GM13976 (cell line): ENCODE measurements around the gene GHDC.

Experiments used
- DNase-seq: peaks from one replicate; pipeline ENCODE4 v3.0.0; 2012; ENCODE audit warnings: low spot score
- in situ Hi-C: fragments of 300-500 bp; cut with MboI; formaldehyde crosslinking; loops from one replicate; pipeline ENCODE4 v1.12.0; 2022; ENCODE audit warnings: low sequenced_read_pairs, mixed read lengths, inconsistent platforms; ENCODE audit not compliant: unreplicated experiment
- TF ChIP-seq, protein P1 (sequence below): IDR thresholded peaks from 2 replicates; pipeline ENCODE4 v1.5.1; 2012; ENCODE audit warnings: borderline replicate concordance, mild to moderate bottlenecking; ENCODE audit not compliant: insufficient read depth; ENCODE audit errors: extremely low read depth, missing control alignments, control extremely low read depth

Gene GHDC

DNA sequence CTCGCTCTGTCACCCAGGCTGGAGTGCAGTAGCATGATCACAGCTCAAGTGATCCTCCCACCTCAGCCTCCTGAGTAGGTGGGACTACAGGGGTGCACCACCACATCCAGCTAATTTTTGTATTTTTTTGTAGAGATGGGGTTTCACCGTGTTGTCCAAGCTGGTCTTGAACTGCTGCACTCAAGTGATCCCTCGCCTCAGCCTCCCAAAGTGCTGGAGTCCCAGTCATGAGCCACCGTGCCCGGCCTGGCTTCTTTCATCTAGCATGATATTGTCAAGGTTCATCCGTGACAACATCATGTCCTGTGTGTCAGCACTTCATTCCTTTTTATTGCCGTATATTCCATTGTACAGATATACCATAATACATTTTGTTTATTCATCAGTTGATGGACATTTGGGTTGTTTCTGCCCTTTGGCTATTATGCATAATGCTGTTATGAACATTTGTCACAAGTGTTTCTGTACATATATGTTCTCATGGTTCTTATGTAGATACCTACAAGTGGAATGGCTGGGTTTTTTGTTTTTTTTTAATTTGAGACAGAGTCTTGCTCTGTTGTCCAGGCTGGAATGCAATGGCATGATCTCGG lies 3.4 kb upstream of the GHDC start:
- in situ Hi-C loops = loop anchor here (25.0 kb wide), 1 partner anchor 215 kb away; the partner anchor contains the start of gene CAVIN1
- TF ChIP-seq, protein P1, sequence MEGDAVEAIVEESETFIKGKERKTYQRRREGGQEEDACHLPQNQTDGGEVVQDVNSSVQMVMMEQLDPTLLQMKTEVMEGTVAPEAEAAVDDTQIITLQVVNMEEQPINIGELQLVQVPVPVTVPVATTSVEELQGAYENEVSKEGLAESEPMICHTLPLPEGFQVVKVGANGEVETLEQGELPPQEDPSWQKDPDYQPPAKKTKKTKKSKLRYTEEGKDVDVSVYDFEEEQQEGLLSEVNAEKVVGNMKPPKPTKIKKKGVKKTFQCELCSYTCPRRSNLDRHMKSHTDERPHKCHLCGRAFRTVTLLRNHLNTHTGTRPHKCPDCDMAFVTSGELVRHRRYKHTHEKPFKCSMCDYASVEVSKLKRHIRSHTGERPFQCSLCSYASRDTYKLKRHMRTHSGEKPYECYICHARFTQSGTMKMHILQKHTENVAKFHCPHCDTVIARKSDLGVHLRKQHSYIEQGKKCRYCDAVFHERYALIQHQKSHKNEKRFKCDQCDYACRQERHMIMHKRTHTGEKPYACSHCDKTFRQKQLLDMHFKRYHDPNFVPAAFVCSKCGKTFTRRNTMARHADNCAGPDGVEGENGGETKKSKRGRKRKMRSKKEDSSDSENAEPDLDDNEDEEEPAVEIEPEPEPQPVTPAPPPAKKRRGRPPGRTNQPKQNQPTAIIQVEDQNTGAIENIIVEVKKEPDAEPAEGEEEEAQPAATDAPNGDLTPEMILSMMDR = no peak
- no peak for DNase-seq

DNA sequence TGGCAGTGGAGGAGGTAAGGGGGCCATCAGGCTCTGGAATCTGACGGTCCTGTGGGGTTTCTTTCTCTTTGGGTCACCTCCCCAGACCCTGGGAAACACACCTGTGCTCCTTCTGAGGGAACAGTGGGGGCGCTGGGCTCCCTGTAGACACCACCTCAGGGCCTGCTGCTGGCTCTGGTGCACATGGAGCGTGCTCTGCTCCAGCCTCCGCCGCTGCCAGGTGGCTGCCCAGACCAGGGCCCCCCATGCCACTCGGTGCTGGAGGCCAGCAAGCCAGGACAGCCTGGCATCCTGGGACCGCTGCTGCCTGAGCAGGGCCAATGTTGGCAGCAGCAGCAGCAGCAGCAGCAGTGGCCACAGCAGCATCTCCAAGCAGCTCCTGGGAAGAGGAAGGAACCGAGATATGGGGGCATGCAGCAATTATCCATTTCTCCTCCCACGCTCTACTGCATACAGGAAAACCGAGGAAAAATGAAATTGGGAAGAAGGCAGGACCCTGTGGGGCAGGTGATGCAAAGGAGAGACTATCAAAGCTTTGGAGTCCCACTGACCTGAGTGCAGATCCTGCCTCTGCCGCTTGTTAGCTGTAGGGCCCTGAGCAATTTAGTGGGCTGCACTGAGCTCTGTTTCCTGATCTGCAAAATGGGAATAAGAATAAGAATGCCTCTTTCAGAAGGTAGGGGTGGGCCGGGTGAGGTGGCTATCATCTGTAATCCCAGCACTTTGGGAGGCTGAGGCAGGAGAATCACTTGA lies 902 bp downstream of the GHDC start:
- in situ Hi-C loops = loop anchor here (25.0 kb wide), 1 partner anchor 219 kb away; the partner anchor contains the start of gene CAVIN1
- no peak for DNase-seq
- TF ChIP-seq, protein P1 = no peak

DNA sequence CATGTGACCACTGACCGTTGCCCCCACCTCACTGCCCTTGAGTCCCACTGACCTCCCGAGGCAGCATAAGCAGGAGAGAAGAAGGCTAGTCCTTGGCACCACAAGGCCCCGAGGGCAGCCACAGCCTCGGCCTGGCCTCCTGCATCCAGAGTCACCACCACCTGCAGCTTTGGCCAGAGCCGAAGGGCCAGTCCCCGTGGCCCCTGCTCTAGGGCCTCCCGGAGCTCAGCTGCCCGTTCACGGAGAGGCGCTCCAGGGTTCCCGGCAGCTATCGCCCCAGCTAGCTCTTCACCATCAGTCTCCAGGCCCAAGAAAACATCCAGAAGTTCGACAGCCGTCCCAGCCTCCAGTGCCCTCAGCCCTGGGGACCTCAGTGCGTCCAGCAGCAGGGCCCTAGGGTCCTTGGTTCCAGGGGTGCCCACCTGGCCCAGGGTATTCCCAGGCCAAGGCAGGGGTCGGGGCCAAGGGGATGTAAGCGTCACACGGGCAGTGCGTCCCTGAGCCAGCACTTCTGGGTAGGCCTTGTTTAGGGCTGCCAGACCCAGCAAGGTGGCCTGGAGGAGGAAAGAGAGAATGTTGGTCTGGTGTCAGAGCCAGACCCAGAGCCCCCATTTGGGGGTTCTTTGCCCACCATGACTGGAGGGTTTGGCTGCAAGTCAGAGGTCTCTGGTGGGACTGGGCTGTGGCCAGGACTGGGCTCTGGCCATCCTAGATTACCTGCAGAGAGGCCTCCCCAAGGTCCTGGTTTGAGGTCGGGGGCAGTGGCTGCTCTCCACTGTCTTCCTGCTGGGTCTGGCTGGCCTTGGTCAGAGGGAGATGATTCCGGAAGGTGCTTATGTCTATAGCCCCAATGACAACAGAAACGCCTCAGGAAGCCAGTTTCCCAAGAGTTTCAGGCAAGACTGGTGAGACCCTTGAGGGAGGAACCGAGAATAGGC lies 1.8 kb downstream of the GHDC start:
- no peak for DNase-seq
- in situ Hi-C loops = loop anchor here (25.0 kb wide), 1 partner anchor 220 kb away; the partner anchor contains the start of gene CAVIN1
- TF ChIP-seq, protein P1 = no peak

DNA sequence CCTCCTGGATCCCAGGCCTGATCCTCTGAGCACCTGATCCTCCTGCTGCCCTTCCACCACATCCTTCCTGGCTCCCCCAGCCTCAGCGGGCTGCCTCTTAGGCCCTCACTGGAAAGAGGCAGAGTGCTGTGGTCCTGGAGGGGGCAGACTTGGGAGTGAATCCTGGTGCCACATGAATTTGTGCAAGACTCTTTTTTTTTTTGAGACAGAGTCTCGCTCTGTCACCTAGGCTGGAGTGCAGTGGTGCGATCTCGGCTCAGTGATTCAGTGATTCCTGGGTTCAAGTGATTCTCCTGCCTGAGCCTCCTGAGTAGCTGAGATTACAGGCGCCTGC lies 3.1 kb downstream of the GHDC start:
- DNase-seq = no peak
- TF ChIP-seq, protein P1 = no peak
- in situ Hi-C loops = loop anchor here (25.0 kb wide), 1 partner anchor 221 kb away; the partner anchor contains the start of gene CAVIN1

DNA sequence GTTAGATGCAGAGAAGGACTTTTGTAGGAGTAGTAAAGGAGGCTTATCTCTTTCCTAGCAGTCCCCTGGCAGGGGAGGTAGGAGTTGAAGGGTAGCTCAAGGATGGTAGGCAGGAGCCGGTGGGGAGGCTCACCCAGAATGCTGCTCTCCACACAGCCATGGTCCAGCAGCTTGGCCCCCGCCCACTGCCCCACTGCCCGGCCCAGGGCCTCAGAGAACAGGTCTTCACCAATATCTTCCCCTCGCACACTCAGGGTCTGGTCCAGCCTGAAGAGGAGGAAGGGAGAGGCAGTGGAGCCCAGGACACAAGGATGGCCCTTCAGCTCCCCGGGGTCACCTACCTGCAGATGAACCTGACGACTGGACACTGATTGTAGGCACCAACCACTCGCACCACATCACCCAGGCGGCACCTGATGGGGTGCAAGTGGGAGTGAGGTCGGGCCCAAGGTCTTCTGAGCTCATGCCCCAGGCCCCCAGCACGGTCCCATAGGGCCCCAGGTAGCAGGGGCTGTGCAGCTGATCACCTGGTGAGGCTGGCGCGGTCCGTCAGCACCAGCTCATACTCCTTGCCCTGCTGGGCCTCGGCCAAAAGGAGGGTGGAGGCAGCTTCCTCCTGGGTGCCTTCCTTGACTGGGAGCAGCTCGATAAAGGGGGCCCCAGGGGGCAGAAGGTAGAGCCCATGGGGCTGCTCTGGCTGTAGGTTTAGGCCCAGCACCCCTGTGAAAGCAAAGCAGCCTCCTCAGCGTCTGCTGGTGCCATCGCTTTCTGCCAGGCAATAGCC lies 3.6 kb downstream of the GHDC start:
- in situ Hi-C loops = loop anchor here (25.0 kb wide), 1 partner anchor 222 kb away; the partner anchor contains the start of gene CAVIN1
- no peak for DNase-seq
- TF ChIP-seq, protein P1 = no peak
